Stimulated activated CD4-positive, alpha-beta T cell treated with anti-CD3 and anti-CD28 coated beads, Interleukin-15, amount 100 ng/mL, for 1 hour (primary cell): Measurements from ENCODE around the gene CHADL.

Experiments
- DNase-seq, 2 donors: peaks; one replicate each; pipeline ENCODE4 v3.0.0-alpha.2; 2020; ENCODE audit warnings: low read depth in 1 of 2, low spot score in 1 of 2

The CHADL gene

GRCh38 chr22:41234815-41235695, 5.7 kb downstream of the CHADL start:
- no peak for DNase-seq

GRCh38 chr22:41231369-41231768, 9.4 kb downstream of the CHADL start:
- no peak for DNase-seq

- no peak for DNase-seq
Observed at GRCh38 chr22:41230401-41230785, 10.3 kb downstream of the CHADL start.

GRCh38 chr22:41229730-41230400, 10.9 kb downstream of the CHADL start:
- DNase-seq, result no peak

- DNase-seq, result no peak
Observed at GRCh38 chr22:41229215-41229614, 11.5 kb downstream of the CHADL start.

GRCh38 chr22:41226723-41227655, 13.7 kb downstream of the CHADL start:
- DNase-seq, result no peak

GRCh38 chr22:41223535-41223934, 17.2 kb downstream of the CHADL start:
- DNase-seq, result no peak

- no peak for DNase-seq
Observed at GRCh38 chr22:41222846-41223507, 17.8 kb downstream of the CHADL start.

GRCh38 chr22:41217553-41218157, 23.1 kb downstream of the CHADL start:
- no peak for DNase-seq

GRCh38 chr22:41216984-41217383, 23.7 kb downstream of the CHADL start:
- DNase-seq, result no peak

- DNase-seq, result no peak
Observed at GRCh38 chr22:41215926-41216325, 24.8 kb downstream of the CHADL start.

GRCh38 chr22:41215409-41215808, 25.3 kb downstream of the CHADL start:
- DNase-seq, result no peak

- DNase-seq, result no peak
Observed at GRCh38 chr22:41206719-41207118, 34.0 kb downstream of the CHADL start.

- peak; percentile 95 to 97 for DNase-seq
Observed at GRCh38 chr22:41204992-41205900, 35.5 kb downstream of the CHADL start, which contains the start of gene L3MBTL2. Gene L3MBTL2, plus strand, starts transcription at chr22:41205312. Its CDS starts 51 bp downstream, at chr22:41205363.

- DNase-seq, result no peak
Observed at GRCh38 chr22:41204066-41204465, 36.7 kb downstream of the CHADL start.

- no peak for DNase-seq
Observed at GRCh38 chr22:41203118-41203517, 37.6 kb downstream of the CHADL start.

GRCh38 chr22:41201141-41201540, 39.6 kb downstream of the CHADL start:
- DNase-seq, result no peak

- peak in 1 of 2 donors; percentile 33 for DNase-seq
Observed at GRCh38 chr22:41198027-41198580, 42.6 kb downstream of the CHADL start.
